Esophagus squamous epithelium (tissue), 4 donors: Measurements from ENCODE around the gene MAGEA9B.

ENCODE experiments used
- POLR2A ChIP-seq, 4 donors: fragments of 450-650 bp; IDR thresholded peaks; one replicate each; pipeline ENCODE4 v1.6.1; 2017; ENCODE audit warnings: antibody characterized with exemption in 4 of 4, mild to moderate bottlenecking in 4 of 4, moderate library complexity in 3 of 4
- TF ChIP-seq, protein P1 (sequence below), 6 experiments: fragments of 450-650 bp in 4 of 6; fragments of 200-600 bp in 2 of 6; sonication (generic) in 2 of 6; IDR thresholded peaks; one replicate each; pipeline ENCODE4 v1.5.1; 2016 to 2019; ENCODE audit warnings: antibody characterized with exemption in 6 of 6, mild to moderate bottlenecking in 4 of 6, moderate library complexity in 4 of 6

DNA sequence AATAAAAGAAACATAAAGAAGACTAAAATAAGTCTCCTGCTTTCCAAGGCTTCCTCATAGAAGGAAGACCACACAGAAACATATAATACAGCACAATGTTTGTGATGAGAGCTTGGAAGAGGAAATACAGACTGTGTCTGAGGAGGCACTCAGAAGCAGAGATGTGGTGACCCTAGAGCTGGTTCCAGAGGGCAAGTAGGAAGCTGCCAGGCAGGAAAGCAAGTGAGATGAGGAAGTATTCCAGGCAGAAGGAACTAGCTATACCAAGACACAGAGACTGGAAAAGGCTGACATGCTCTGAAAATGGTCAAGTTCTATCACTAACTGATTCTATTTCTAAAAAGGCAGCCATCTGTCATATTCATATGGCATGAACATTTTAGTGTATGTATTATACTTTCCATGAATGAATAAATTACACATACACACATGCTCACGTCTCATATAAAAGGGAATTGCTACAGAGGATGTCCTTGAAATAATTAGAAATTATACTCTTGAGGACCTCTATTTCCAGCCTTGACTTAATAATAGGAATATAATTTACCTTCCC is 24.4 kb upstream of the MAGEA9B start:
- TF ChIP-seq, protein P1, sequence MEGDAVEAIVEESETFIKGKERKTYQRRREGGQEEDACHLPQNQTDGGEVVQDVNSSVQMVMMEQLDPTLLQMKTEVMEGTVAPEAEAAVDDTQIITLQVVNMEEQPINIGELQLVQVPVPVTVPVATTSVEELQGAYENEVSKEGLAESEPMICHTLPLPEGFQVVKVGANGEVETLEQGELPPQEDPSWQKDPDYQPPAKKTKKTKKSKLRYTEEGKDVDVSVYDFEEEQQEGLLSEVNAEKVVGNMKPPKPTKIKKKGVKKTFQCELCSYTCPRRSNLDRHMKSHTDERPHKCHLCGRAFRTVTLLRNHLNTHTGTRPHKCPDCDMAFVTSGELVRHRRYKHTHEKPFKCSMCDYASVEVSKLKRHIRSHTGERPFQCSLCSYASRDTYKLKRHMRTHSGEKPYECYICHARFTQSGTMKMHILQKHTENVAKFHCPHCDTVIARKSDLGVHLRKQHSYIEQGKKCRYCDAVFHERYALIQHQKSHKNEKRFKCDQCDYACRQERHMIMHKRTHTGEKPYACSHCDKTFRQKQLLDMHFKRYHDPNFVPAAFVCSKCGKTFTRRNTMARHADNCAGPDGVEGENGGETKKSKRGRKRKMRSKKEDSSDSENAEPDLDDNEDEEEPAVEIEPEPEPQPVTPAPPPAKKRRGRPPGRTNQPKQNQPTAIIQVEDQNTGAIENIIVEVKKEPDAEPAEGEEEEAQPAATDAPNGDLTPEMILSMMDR (IDR thresholded peaks at IDR 0.05) = no peak
- no peak for TF ChIP-seq POLR2A (IDR thresholded peaks at IDR 0.05)
